WI38 (cell line): ENCODE measurements around the gene SEMA6B.

Experiments
- H3K4me3 ChIP-seq: 2 replicates; pipeline ENCODE4 v1.5.1; 2011; ENCODE audit warnings: low read depth, mild to moderate bottlenecking, control low read depth, low read length
- TF ChIP-seq, protein P1 (sequence below): IDR thresholded peaks from 2 replicates; pipeline ENCODE4 v1.5.1; 2012; ENCODE audit warnings: low read depth, mild to moderate bottlenecking, control low read depth, low read length

The SEMA6B gene

GRCh38 chr19:4516199-4516938, 43.1 kb downstream of the SEMA6B start:
- TF ChIP-seq, protein P1, sequence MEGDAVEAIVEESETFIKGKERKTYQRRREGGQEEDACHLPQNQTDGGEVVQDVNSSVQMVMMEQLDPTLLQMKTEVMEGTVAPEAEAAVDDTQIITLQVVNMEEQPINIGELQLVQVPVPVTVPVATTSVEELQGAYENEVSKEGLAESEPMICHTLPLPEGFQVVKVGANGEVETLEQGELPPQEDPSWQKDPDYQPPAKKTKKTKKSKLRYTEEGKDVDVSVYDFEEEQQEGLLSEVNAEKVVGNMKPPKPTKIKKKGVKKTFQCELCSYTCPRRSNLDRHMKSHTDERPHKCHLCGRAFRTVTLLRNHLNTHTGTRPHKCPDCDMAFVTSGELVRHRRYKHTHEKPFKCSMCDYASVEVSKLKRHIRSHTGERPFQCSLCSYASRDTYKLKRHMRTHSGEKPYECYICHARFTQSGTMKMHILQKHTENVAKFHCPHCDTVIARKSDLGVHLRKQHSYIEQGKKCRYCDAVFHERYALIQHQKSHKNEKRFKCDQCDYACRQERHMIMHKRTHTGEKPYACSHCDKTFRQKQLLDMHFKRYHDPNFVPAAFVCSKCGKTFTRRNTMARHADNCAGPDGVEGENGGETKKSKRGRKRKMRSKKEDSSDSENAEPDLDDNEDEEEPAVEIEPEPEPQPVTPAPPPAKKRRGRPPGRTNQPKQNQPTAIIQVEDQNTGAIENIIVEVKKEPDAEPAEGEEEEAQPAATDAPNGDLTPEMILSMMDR, result no peak
- no peak overlapping the region for H3K4me3 ChIP-seq

DNA sequence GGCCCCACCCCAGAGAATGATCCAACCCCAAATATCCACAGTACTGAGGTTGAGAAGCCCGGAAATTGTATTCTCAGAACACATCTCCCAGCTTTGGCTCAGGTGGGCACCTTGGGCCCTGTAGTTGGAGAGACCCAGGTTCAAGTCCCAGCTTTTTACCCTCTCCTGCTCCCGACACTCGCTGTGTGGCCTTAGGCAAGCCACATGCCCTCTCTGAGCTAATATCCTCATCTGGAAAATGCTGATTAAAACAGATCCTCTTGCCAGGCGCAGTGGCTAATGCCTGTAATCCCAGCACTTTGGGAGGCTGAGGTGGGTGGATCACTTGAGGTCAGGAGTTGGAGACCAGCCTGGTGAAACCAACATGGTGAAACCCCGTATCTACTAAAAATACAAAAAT, 43.8 kb downstream of the SEMA6B start:
- TF ChIP-seq, protein P1, result no peak

GRCh38 chr19:4513248-4513647, 46.2 kb downstream of the SEMA6B start:
- TF ChIP-seq, protein P1, result no peak
- H3K4me3 ChIP-seq, result no peak overlapping the region

More for the DNA sequence above, 43.8 kb downstream of the SEMA6B start:
- no peak overlapping the region for H3K4me3 ChIP-seq

DNA sequence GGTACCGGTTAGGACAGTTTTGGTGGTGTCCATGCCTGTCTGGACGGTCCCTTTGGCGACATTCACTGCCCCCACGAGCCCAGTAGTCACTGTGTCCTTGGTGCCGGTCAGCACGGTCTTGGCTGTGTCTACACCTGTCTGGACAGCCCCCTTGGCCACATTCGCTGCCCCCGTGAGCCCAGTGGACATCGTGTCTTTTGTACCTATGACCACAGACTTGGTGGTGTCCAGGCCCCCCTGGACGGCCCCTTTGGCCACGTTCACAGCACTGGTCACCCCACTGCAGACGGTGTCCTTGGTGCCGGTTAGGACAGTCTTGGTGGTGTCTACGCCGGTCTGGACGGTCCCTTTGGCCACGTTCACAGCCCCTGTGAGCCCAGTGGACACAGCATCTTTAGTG, 47.4 kb downstream of the SEMA6B start:
- no peak overlapping the region for H3K4me3 ChIP-seq
- TF ChIP-seq, protein P1, result no peak

DNA sequence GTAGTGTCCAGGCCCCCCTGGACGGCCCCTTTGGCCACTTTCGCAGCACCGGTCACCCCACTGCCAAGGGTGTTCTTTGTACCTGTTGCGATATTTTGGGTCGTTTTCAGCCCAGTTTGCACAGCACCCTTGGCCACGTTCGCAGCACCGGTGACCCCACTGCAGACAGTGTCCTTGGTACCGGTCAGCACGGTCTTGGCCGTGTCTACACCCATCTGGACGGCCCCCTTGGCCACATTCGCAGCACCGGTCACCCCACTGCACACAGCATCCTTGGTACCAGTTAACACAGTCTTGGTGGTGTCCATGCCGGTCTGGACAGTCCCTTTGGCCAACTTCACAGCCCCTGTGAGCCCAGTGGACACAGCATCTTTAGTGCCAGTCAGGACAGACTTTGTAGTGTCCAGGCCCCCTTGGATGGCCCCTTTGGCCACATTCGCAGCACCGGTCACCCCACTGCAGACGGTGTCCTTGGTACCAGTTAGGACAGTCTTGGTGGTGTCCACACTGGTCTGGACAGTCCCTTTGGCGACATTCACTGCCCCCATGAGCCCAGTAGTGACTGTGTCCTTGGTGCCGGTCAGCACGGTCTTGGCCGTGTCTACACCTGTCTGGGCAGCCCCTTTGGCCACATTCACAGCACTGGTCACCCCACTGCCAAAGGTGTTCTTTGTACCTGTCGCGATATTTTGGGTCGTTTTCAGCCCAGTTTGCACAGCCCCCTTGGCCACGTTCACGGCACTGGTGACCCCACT, 48.0 kb downstream of the SEMA6B start:
- TF ChIP-seq, protein P1, result no peak

GRCh38 chr19:4510435-4511255, 48.8 kb downstream of the SEMA6B start:
- TF ChIP-seq, protein P1, result no peak
- H3K4me3 ChIP-seq, result no peak overlapping the region

More for the DNA sequence above, 48.0 kb downstream of the SEMA6B start:
- no peak overlapping the region for H3K4me3 ChIP-seq
